H1 (cell line): ENCODE measurements around the gene CNNM2. TPM values are rescaled to one million over a fixed set of nuclear protein-coding genes. Genes with fewer than 3 reads are reported as not detected.

Experiments
- CBX8 ChIP-seq: fragments of 300-800, 300-1000 bp; sonication (generic); IDR thresholded peaks from 2 replicates; pipeline ENCODE4 v1.7.1; 2016; ENCODE audit warnings: low read depth, low read length, borderline replicate concordance
- CTBP2 ChIP-seq: IDR thresholded peaks from 2 replicates; pipeline ENCODE4 v1.7.0; 2011; ENCODE audit warnings: borderline replicate concordance, mild to moderate bottlenecking, moderate library complexity, mixed read lengths, low read length; ENCODE audit not compliant: insufficient read depth, insufficient read length
- GTF2F1 ChIP-seq: IDR thresholded peaks from 2 replicates; pipeline ENCODE4 v1.6.1; 2012; ENCODE audit warnings: low read depth, low read length, improper control_type of control experiment, borderline replicate concordance
- KDM4A ChIP-seq: IDR thresholded peaks from one replicate; pipeline ENCODE4 v1.7.1; 2012; ENCODE audit warnings: low read depth, mild to moderate bottlenecking, moderate library complexity, low read length, inconsistent platforms; ENCODE audit not compliant: severe bottlenecking
- KDM5A ChIP-seq: fragments of 200-600 bp; IDR thresholded peaks from 2 replicates; pipeline ENCODE4 v1.7.1; 2012; ENCODE audit warnings: mild to moderate bottlenecking, low read length, inconsistent platforms, mixed read lengths
- RBBP5 ChIP-seq: IDR thresholded peaks from 2 replicates; pipeline ENCODE4 v1.7.1; 2012; ENCODE audit warnings: low read depth, mild to moderate bottlenecking, inconsistent platforms, low read length, moderate library complexity, borderline replicate concordance
- polyA plus RNA-seq, 7 experiments: library from polyadenylated mRNA; depleted of rRNA in 3 of 7; stranded (reverse) in 5 of 7; unstranded in 2 of 7; fragments of >200 nt in 5 of 7; fragments of 200-250 nt in 2 of 7; gene quantifications; 1 replicate in 5 of 7; 2 replicates in 1 of 7; 4 replicates in 1 of 7; pipeline versions ENCODE4 v1.2.1 to v1.2.3, GENCODE V29; 2011 to 2013; ENCODE audit warnings: missing spikeins in 2 of 7, mixed read lengths in 2 of 7
- total RNA-seq: library from RNA; stranded (reverse); fragmentation: NEBNext Ultra II Directional; extraction: Animal tissue kit (Norgen Biotek cat#: 25700); gene quantifications from 2 replicates; pipeline ENCODE4 v1.2.1, GENCODE V29; 2021
- TF ChIP-seq, protein P1 (sequence below): fragments of 300-600 bp; sonication (generic); IDR thresholded peaks from 2 replicates; pipeline ENCODE4 v1.7.1; 2012; ENCODE audit warnings: low read length, moderate library complexity, mild to moderate bottlenecking, inconsistent platforms; ENCODE audit not compliant: insufficient replicate concordance

The CNNM2 gene
- total and polyA plus RNA-seq, 2 of the 8 experiments (the other 6 are each of a cell fraction or from before 2014, with no cell fraction given): 7.3 to 23.6 TPM

DNA sequence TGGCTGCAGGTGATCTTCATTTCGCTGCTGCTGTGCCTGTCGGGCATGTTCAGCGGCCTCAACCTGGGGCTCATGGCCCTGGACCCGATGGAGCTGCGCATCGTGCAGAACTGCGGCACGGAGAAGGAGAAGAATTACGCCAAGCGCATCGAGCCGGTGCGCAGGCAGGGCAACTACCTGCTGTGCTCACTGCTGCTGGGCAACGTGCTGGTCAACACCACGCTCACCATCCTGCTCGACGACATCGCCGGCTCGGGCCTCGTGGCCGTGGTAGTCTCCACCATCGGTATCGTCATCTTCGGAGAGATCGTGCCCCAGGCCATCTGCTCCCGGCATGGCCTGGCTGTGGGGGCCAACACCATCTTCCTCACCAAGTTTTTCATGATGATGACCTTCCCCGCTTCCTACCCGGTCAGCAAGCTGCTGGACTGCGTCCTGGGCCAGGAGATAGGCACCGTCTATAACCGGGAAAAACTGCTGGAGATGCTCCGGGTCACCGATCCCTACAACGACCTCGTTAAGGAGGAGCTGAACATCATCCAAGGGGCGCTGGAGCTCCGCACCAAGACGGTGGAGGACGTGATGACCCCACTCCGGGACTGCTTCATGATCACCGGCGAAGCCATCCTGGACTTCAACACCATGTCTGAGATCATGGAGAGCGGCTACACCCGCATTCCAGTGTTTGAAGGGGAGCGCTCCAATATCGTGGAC, 1.3 kb downstream of the CNNM2 start (continued):
- no peak for TF ChIP-seq KDM5A
- peak; percentile 84 for TF ChIP-seq RBBP5
- TF ChIP-seq KDM4A: peak; percentile 66
- no peak for TF ChIP-seq GTF2F1
- TF ChIP-seq CTBP2: peak; percentile 83
- TF ChIP-seq, protein P1, sequence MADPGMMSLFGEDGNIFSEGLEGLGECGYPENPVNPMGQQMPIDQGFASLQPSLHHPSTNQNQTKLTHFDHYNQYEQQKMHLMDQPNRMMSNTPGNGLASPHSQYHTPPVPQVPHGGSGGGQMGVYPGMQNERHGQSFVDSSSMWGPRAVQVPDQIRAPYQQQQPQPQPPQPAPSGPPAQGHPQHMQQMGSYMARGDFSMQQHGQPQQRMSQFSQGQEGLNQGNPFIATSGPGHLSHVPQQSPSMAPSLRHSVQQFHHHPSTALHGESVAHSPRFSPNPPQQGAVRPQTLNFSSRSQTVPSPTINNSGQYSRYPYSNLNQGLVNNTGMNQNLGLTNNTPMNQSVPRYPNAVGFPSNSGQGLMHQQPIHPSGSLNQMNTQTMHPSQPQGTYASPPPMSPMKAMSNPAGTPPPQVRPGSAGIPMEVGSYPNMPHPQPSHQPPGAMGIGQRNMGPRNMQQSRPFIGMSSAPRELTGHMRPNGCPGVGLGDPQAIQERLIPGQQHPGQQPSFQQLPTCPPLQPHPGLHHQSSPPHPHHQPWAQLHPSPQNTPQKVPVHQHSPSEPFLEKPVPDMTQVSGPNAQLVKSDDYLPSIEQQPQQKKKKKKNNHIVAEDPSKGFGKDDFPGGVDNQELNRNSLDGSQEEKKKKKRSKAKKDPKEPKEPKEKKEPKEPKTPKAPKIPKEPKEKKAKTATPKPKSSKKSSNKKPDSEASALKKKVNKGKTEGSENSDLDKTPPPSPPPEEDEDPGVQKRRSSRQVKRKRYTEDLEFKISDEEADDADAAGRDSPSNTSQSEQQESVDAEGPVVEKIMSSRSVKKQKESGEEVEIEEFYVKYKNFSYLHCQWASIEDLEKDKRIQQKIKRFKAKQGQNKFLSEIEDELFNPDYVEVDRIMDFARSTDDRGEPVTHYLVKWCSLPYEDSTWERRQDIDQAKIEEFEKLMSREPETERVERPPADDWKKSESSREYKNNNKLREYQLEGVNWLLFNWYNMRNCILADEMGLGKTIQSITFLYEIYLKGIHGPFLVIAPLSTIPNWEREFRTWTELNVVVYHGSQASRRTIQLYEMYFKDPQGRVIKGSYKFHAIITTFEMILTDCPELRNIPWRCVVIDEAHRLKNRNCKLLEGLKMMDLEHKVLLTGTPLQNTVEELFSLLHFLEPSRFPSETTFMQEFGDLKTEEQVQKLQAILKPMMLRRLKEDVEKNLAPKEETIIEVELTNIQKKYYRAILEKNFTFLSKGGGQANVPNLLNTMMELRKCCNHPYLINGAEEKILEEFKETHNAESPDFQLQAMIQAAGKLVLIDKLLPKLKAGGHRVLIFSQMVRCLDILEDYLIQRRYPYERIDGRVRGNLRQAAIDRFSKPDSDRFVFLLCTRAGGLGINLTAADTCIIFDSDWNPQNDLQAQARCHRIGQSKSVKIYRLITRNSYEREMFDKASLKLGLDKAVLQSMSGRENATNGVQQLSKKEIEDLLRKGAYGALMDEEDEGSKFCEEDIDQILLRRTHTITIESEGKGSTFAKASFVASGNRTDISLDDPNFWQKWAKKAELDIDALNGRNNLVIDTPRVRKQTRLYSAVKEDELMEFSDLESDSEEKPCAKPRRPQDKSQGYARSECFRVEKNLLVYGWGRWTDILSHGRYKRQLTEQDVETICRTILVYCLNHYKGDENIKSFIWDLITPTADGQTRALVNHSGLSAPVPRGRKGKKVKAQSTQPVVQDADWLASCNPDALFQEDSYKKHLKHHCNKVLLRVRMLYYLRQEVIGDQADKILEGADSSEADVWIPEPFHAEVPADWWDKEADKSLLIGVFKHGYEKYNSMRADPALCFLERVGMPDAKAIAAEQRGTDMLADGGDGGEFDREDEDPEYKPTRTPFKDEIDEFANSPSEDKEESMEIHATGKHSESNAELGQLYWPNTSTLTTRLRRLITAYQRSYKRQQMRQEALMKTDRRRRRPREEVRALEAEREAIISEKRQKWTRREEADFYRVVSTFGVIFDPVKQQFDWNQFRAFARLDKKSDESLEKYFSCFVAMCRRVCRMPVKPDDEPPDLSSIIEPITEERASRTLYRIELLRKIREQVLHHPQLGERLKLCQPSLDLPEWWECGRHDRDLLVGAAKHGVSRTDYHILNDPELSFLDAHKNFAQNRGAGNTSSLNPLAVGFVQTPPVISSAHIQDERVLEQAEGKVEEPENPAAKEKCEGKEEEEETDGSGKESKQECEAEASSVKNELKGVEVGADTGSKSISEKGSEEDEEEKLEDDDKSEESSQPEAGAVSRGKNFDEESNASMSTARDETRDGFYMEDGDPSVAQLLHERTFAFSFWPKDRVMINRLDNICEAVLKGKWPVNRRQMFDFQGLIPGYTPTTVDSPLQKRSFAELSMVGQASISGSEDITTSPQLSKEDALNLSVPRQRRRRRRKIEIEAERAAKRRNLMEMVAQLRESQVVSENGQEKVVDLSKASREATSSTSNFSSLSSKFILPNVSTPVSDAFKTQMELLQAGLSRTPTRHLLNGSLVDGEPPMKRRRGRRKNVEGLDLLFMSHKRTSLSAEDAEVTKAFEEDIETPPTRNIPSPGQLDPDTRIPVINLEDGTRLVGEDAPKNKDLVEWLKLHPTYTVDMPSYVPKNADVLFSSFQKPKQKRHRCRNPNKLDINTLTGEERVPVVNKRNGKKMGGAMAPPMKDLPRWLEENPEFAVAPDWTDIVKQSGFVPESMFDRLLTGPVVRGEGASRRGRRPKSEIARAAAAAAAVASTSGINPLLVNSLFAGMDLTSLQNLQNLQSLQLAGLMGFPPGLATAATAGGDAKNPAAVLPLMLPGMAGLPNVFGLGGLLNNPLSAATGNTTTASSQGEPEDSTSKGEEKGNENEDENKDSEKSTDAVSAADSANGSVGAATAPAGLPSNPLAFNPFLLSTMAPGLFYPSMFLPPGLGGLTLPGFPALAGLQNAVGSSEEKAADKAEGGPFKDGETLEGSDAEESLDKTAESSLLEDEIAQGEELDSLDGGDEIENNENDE: no peak
- TF ChIP-seq CBX8: no peak
